Measurements from ENCODE around the gene TRIM29. TPM values are rescaled to one million over a fixed set of nuclear protein-coding genes. Genes with fewer than 3 reads are reported as not detected.

TRIM29 gene
- polyA plus RNA-seq, 1 experiment: 1.5 TPM

GRCh38 chr11:120128392-120129119, 9.4 kb downstream of the TRIM29 start:
- Histone ChIP-seq H3K36me3 (ENCODE audit: control insufficient read depth, insufficient read depth, low read length) (no peaks in the 10 kb centered on the region), H3K4me3 (ENCODE audit: low read depth, low read length) (no peak overlapping the region), H3K27me3 (ENCODE audit: control insufficient read depth, insufficient read depth, low read length) (peaks cover 2% of the 10 kb centered on the region; the same call in 1 of the 2 replicates)
- ChIA-PET POLR2A (no interaction called here), CTCF (interaction anchor here (1.1 to 1.9 kb wide), 4 partner anchors 13 to 40 kb away, joined by 3 to 7 read pairs (median 4); no protein-coding TSS in a partner anchor)
- peak; percentile 57 for DNase-seq (ENCODE audit: low read depth)
- no peak for TF ChIP-seq CTCF (IDR thresholded peaks at IDR 0.05; ENCODE audit: insufficient read depth, low read depth, low read length)

- H3K27me3 ChIP-seq (ENCODE audit: control insufficient read depth, insufficient read depth, low read length): peaks cover 2% of the 10 kb centered on the region; the same call in 1 of the 2 replicates
- ChIA-PET CTCF (interaction anchor here (2.9 kb wide), 1 partner anchor 19 kb away, joined by 10 read pairs; no protein-coding TSS in a partner anchor), POLR2A (interaction anchor here (0.6 kb wide), 1 partner anchor 448 kb away, joined by 6 read pairs; no protein-coding TSS in a partner anchor)
- H3K4me3 ChIP-seq (ENCODE audit: low read depth, low read length): no peak overlapping the region
- no peaks in the 10 kb centered on the region for H3K36me3 ChIP-seq (ENCODE audit: control insufficient read depth, insufficient read depth, low read length)
- no peak for TF ChIP-seq CTCF (IDR thresholded peaks at IDR 0.05; ENCODE audit: insufficient read depth, low read depth, low read length)
- no peak for DNase-seq (ENCODE audit: low read depth)
These were observed 10.7 kb downstream of the TRIM29 start for GRCh38 chr11:120127236-120127635.

- no peak for DNase-seq (ENCODE audit: low read depth)
- Histone ChIP-seq H3K27me3 (ENCODE audit: control insufficient read depth, insufficient read depth, low read length) (peaks cover 2% of the 10 kb centered on the region; the same call in 1 of the 2 replicates), H3K4me3 (ENCODE audit: low read depth, low read length) (no peak overlapping the region), H3K36me3 (ENCODE audit: control insufficient read depth, insufficient read depth, low read length) (no peaks in the 10 kb centered on the region)
- POLR2A ChIA-PET: interaction anchor here (0.6 kb wide), 1 partner anchor 449 kb away, joined by 6 read pairs; no protein-coding TSS in a partner anchor
- TF ChIP-seq CTCF (IDR thresholded peaks at IDR 0.05; ENCODE audit: insufficient read depth, low read depth, low read length): no peak
- CTCF ChIA-PET: interaction anchor here (2.9 kb wide), 1 partner anchor 18 kb away, joined by 10 read pairs; no protein-coding TSS in a partner anchor
These were observed 11.3 kb downstream of the TRIM29 start for GRCh38 chr11:120126620-120127019.

GRCh38 chr11:120125509-120125908, 12.4 kb downstream of the TRIM29 start:
- no peak for DNase-seq (ENCODE audit: low read depth)
- ChIA-PET CTCF (interaction anchor here (1.0 to 2.9 kb wide), 2 partner anchors 10 to 17 kb away, joined by 4 to 10 read pairs; no protein-coding TSS in a partner anchor), POLR2A (no interaction called here)
- no peak overlapping the region for H3K4me3 ChIP-seq (ENCODE audit: low read depth, low read length)
- peaks cover 2% of the 10 kb centered on the region; the same call in 1 of the 2 replicates for H3K27me3 ChIP-seq (ENCODE audit: control insufficient read depth, insufficient read depth, low read length)
- no peak for TF ChIP-seq CTCF (IDR thresholded peaks at IDR 0.05; ENCODE audit: insufficient read depth, low read depth, low read length)
- no peaks in the 10 kb centered on the region for H3K36me3 ChIP-seq (ENCODE audit: control insufficient read depth, insufficient read depth, low read length)

GRCh38 chr11:120125024-120125423, 12.9 kb downstream of the TRIM29 start:
- ChIA-PET CTCF (interaction anchor here (1.0 to 2.9 kb wide), 2 partner anchors 10 to 17 kb away, joined by 4 to 10 read pairs; no protein-coding TSS in a partner anchor), POLR2A (no interaction called here)
- no peak overlapping the region for H3K4me3 ChIP-seq (ENCODE audit: low read depth, low read length)
- H3K27me3 ChIP-seq (ENCODE audit: control insufficient read depth, insufficient read depth, low read length): 0 out of 2 replicates have a peak, but pooled peaks cover 1% of the 10 kb centered on the region
- no peak for TF ChIP-seq CTCF (IDR thresholded peaks at IDR 0.05; ENCODE audit: insufficient read depth, low read depth, low read length)
- peak; percentile 20 for DNase-seq (ENCODE audit: low read depth)
- H3K36me3 ChIP-seq (ENCODE audit: control insufficient read depth, insufficient read depth, low read length): no peaks in the 10 kb centered on the region

All from BJ (cell line).